A172 (cell line): ENCODE results near the gene MRPS14. TPM values are rescaled to one million over a fixed set of nuclear protein-coding genes. Genes with fewer than 3 reads are reported as not detected.

Experiments used
- DNase-seq: peaks from one replicate; pipeline ENCODE4 v3.0.0-alpha.2; 2015; ENCODE audit warnings: low spot score
- total RNA-seq: library from RNA; depleted of rRNA; stranded (reverse); fragments of >200 nt; shearing (Covaris generic); gene quantifications from 2 replicates; pipeline ENCODE4 v1.2.3, GENCODE V29; 2014; rRNA removed

MRPS14 gene
- total RNA-seq, 1 experiment from 2014 or later, result 42.3 TPM

- DNase-seq, result no peak
These were observed 38.3 kb downstream of the MRPS14 start for GRCh38 chr1:174984952-174985351.

DNA sequence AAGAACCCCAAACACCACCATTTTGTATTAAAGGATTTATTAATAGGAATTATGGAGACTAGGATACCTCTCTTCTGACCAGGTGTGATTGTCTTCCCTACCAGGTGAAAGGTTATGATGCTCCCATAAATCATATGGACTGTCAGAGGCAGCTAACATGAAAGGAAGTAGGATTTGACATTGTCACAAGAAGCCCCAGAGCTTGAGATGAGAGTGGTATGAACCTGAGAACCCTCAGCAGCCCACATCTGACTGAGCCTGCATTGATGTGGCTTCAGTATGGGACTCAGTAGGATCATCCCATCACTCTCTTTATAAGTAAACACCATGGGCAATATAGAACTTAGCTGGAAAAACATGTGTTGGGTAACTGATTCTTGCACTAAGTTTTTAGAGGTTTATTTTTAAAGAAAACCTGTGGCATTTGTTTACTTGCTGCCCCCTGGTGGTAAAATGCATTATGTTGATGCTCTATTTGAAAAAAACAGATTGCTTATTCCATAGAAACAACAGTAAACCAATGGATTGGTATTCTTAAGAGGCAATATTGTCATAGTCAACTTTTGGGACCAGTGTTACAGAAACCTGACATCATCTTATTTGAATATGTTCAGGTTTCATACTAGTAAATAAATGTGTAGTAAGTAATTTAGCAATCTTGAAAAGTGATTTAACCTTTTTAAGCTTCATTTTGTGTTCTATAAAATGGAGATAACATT lies 40.1 kb downstream of the MRPS14 start:
- DNase-seq, result peak; percentile 55

DNA sequence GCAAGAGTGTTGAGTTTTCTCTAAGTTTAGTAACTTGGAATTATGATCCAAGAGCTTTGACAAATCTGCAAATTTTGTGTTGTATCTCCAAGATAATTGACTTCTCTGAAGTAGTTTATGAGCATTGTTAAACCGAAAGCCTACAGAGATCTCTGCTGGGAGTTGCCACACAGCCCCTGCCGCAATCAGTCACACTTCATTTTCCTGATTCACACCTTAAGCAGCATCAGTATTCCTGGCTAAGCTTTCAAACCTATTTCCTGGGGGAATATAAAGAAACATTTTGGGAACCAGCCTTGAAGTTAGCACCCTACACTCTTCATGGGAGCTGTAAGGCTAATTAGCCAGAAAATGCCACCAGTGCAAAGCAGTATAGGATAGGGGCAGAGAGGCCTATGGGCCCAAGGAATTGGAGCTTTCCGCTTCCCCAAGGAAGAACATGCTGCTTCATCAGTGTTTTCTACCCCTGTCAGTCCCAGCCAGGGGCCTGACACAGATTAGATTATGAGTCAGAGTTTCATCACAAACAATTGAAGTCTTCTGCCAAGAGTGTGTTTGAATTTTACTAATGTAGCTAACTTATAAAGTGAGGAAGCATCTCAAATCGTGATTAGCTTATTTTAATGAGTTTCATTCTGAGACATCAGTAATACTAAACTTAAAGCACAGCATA lies 46.7 kb downstream of the MRPS14 start:
- DNase-seq, result peak; percentile 56

DNA sequence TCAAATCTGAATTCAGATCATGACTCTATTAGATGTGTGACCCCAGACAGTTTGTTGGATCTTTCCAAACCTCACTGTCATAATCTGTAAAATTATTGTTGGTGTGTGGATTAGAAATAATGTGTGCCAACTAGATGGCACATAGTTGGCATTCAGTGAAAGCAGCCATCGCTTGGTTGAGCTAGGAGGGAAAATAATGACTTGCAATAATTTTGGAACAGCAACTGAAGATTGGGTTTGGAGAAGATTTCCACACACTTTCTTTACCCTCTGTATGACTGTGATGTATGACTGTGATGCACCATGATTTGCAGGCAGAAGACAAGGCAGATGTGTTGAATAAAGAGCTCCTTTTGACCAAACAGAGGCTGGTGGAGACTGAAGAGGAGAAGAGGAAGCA lies 47.5 kb downstream of the MRPS14 start:
- no peak for DNase-seq

DNA sequence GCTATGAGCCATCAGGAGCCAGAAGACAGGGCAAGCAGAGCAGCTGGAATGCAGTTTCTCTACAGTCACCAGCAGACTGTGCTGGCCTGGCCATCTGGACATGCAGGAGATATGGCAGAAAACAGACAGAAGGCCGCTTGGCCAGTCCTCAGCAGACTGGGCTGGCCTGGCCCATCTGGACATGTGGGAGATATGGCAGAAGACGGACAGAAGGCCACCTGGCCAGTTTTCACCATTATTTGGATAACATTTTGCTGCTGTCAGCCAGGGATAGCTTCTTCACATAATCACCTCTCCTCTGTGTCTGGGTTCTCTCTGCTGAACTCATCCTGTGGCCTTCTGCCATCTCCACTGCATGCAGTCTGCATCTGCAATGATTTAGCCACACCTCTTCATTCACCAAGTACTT lies 48.5 kb downstream of the MRPS14 start:
- no peak for DNase-seq

GRCh38 chr1:174971902-174972301 lies 51.3 kb downstream of the MRPS14 start:
- DNase-seq, result no peak

DNA sequence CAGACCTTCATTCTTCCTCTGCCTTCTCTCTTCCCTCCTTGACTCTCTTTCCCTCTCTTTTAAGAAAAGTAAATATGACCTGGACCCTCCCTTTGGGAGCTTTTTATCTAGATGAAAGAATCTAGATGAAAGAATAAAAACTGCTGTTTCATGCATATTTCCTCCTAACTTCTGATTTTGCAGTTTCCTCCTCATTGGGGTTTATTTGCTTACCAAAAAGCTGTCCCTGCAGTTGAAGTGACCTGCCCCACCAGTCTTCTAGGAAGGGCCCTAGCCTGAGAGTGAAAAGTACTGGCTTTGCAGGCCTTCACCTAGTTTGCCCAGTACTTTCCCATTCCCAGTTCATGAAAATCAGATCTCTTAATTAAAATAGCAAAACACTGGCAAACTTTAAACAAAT lies 51.8 kb downstream of the MRPS14 start:
- no peak for DNase-seq

- DNase-seq, result no peak
These were observed 53.2 kb downstream of the MRPS14 start for GRCh38 chr1:174969977-174970376.

DNA sequence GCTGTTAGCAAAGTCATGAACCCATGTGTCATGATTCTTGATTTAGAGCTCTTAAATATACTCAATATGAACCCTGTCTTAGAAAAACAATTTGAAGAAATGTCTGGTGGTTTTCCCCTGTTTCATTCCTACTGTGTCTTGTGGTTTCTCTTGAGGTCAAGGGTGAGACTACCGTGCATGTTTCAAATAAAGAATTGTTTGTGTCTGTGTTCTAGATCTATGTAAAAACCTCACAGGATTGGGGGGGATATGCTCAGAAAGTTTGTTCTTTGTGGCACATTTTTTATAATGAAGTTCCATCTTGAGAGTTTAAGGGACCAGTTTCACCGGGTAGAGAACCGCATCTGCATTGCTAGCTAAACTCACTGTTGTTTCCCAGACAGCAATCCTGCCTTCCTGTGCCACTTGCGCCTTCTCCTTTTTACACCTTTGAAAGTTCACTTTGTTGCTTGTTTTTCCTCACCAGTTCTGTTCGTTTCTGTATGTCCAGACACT lies 54.4 kb downstream of the MRPS14 start:
- DNase-seq, result peak; percentile 85

GRCh38 chr1:174967845-174968705 lies 55.1 kb downstream of the MRPS14 start:
- no peak for DNase-seq

- no peak for DNase-seq
These were observed 57.1 kb downstream of the MRPS14 start for GRCh38 chr1:174966008-174966572.

DNA sequence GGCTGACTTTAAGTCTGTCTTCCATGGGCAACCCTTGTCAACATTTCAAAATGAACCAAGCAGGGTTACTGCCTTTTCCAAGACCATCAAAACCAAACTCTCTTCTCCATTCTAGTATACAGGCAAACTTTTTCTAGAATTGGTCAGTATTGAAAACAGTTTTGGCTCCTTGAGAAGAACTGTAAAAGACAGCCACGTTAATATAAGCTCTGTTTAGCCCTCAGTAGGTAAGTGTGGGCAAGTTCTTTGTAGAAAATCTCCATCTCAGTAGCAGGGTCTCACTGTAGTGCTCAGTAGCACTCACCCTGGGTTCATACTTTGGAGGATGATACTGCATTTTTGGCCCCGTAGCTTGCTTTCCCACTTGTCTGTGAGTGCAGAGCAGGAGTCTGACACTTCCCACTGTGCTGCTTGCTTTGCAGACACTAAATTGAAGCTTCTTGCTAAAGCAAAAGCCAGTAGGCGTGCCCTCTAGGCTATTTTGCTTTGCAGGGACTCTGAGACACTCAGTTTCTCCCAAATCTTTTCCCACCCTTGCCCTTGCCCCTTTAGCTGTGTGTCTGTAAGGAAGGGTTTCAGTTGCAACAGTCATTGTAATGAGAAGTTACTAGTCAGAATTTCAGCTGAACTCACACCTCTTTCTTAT lies 57.7 kb downstream of the MRPS14 start:
- DNase-seq, result no peak

GRCh38 chr1:174964972-174965361 lies 58.3 kb downstream of the MRPS14 start:
- DNase-seq, result no peak

DNA sequence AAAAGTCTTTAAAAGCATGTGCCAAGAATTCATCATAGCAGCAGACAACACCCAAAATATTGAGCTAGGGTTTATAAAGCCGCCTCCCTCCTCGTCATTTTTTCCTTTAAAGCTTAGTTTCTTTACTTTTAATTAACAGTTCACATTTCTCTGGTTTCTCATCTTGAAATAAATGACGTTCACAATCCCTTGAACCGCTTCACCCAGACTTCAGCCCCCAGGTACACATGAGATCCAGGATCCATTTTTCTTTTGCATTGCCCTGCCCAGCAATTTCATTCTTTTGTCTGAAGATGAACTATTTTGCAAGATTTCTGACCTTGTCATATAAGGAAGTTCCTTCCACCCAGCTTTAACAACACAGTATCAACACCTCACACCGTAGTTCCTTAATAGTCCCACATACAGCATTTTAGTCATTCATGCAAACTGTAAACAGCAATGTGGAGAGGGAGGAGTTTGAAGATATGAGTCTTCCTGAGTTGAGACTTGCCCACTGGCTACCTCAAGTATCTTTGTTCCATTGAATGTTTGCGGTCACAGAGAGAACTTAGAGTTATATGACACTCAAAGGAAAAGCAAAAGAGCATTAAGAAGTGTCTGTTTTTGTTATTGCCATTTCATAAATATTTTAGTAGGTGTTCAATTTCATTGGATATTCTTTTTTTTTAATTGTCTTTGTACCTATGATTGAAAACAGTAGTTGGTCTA lies 58.8 kb downstream of the MRPS14 start:
- no peak for DNase-seq

DNA sequence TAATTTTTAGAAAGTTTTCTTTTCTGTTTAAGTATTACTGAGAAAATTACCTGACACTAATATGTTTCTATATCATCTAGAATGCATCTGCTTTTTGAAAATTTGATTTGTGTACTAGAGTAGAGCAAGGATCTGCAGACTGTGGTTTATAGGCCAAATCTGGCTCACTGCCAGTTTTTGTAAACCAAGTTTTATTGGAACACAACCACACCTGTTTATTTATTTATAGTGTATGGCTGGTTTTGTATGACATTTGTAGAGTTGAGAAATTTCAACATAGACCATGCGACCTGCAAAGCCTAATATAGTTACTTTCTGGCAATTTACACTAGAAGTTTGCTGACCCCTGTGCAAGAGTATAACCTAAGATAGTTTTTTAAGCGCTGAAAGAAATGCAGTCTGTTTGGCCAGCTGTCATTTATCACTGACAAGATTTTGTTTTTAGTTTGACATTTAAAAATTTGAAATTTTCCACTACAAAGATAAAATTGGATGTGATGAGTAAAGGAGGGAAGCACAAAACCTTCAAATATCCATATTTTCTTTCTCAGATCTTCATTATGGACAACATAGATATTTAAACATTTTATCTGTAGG lies 59.6 kb downstream of the MRPS14 start:
- no peak for DNase-seq

Other genes starting within 250 kb of the MRPS14 start
- 397 and 540 TPM in 2 replicates for gene CACYBP, start 23.5 kb downstream of the MRPS14 start, total RNA-seq
- not detected in 2 replicates for gene TNN, start 44.4 kb upstream of the MRPS14 start, total RNA-seq
- gene KIAA0040, start 169.4 kb upstream of the MRPS14 start, total RNA-seq, result 0.24 TPM in 1 of 2 replicates, not detected in the other